Left renal cortex interstitium (tissue), 4 donors: ENCODE measurements around the gene ITPRIPL1. TPM values are rescaled to one million over a fixed set of nuclear protein-coding genes. Genes with fewer than 3 reads are reported as not detected.

Experiments
- DNase-seq, 4 donors: peaks; one replicate each; pipeline ENCODE4 v3.0.0-alpha.2; 2013; ENCODE audit warnings: low read depth in 4 of 4, low spot score in 2 of 4, missing footprints in 1 of 4
- polyA plus RNA-seq, 4 donors: library from polyadenylated mRNA; unstranded; fragments of 120-200 nt; gene quantifications; one replicate each; pipeline ENCODE4 v1.2.1, GENCODE V29; 2013; ENCODE audit not compliant: insufficient read length in 4 of 4

The ITPRIPL1 gene
- polyA plus RNA-seq, 4 donors, result 3.9 to 5.7 (median 4.8) TPM

DNA sequence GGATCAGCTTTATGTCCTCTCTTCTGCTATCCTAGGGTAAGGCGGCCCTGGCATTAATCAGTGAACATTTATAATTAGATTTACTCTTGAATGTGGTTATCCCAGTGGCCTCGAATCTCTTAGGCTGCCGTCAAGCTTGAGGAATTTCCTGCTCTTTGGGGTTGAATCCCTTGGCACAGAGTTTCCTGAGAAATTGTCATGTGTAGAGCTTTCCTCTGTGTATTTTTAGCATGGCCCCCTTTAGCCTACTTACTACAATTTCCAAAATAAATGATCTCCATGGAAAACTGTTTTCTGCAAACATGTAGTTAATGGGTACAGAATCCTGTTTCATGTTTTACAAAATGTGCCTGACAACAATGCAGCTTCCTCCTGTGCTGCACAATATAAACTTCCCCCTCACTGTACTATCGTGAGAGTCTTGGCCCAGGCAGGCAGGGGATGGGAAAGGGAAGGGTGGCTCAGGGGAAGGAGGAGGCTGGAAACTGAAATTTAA is 28.5 kb downstream of the ITPRIPL1 start:
- DNase-seq, result no peak

DNA sequence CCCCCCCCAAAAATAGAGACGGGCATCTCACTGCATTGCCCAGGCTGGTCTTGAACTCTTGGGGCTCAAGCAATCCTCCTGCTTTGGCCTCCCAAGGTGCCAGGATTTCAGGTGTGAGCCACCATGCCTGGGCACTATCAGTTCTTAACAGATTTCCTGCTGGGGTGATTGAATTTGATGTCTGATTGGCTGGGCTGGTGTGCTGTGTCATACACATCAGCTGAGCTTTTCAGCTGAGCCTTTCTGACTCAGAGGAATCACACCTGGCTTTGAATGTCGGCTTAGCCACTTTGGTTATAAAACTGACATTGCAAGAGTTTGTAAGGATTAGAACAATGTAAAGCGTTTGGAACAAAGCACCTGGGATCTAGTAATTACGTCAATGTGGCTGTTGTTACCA is 29.4 kb downstream of the ITPRIPL1 start:
- DNase-seq, result no peak

DNA sequence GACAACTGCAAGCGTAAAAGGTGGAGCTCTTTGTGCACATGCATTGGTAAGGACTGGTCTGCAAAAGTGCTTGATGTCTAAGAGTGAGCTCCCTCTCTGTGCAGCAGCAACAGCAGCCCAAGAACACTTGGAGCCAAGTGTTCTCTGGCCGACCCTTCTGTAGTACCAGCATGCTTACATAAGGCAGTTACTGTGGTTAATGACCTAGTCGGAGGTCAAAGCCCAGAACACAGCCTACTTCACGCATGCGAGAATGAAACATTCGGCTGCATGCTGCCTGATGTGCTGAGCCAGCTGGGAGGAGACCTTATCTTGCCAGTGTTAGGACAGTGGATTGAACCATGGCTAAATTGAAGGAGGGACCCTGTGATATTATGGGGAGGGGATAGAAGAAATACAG is 31.8 kb downstream of the ITPRIPL1 start:
- no peak for DNase-seq

DNA sequence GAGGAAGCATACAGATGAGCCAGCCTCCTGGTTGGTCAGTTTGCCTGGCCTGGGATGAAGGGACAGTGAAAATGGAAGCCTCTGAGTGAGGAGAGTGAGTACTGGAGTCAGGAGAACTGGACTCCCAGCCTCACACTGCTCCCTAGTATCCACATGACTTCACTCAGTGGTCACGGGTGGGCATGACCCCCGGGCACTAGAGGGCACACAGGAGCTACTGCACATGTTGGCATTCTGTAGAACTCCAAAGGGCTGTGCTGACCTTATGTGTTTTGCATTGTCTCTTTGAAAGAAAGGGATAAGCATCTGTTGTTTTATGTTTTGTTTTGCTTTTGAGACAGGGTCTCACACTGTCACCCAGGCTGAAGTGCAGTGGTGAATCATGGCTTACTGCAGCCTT is 34.2 kb downstream of the ITPRIPL1 start:
- DNase-seq, result no peak

DNA sequence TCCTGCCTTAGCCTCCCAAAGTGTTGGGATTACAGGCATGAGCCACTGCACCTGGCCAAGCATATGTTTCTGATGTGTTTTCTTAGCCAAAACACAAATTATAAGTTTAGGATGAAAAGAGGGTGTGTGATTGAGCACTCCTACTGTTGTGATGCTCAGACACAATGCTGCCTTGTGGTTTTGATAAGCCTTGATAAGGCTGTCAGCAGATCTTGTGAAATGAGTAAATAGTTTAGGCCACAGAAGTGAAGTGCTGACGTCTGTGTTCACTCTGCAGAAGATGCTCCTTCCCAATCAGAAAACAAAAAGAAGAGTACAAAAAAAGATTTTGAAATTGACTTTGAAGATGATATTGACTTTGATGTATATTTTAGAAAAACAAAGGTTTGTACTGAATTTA is 34.7 kb downstream of the ITPRIPL1 start:
- DNase-seq, result no peak

DNA sequence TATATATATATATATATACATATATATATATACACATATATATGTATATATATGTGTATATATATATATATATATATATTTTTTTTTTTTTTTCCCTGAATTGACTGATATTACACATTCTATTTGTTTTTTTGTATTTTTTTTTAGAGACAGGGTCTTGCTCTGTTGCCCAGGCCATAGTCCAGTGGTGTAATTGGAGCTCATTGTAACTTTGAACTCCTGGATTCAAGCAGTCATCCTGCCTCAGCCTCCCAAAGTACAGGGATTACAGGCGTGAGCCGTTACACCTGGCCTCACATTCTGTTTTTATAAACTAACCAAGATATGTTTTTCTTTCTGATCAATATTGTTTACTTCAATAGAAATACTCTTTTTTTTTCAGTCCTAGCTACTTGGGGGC is 36.6 kb downstream of the ITPRIPL1 start:
- no peak for DNase-seq

DNA sequence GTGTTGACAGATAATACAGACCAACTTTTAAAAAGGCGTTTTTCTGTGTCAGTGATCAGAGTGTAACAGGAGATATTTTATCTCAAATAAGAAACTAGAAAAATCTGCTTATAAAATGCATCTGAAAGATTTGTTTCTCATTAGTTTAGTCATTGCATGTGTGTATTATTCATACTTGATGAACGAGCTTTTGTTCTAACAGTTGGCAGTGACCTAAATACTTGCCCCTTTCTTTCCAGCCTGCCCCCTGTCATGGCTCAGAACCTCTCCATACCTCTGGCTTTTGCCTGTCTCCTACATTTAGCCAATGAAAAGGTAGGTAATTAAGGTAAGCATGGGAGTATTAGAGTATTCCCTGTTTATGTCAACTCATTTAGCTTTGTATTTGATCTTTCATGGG is 44.1 kb downstream of the ITPRIPL1 start:
- no peak for DNase-seq

DNA sequence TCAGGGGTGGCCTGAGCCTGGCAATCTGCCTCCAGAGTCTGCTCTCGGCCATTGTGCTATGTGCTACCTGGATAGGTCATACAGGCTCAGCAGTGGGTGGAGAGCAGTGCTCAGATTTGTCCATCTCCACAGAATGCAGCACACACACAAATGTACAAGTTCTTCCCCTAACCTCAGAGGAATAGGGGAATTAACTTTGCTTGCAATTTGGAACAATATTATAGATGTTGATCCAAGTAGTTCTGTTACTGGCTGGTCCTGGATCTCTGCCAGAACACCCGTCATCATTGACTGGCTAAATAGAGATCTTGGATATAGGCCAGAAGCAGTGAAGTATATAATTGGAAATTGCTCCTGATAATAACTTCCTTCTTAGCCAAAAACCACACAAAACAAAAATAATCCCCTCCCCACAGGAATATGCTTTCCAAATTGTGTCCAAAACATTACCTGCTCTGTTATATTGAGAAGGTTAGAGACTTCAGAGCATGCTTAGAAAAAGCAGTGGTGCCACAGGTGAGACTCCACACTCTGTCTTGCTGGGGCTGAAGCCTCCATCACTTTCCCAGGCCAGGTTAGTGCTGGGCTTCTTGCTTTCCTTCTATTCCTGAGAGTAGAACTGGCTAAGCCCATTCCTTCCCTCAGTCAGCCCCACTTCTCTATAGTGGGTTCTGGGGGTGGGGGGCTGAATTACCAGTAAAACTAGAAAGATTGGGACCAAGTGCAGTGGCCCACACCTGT is 49.3 kb downstream of the ITPRIPL1 start:
- DNase-seq, result peak in 3 of 4 donors; percentile 11 to 20 (median 19)

Other genes with a start within 250 kb of the ITPRIPL1 start
- gene ADRA2B, start 208.7 kb upstream of the ITPRIPL1 start, polyA plus RNA-seq, result 1 to 10 TPM; 3.0 to 5.1 (median 4.0) TPM
- gene ASTL, start 186.8 kb upstream of the ITPRIPL1 start, polyA plus RNA-seq, result under 1 TPM; 0.13 to 0.27 (median 0.18) TPM
- 1 to 10 TPM; 4.0 to 6.2 (median 4.7) TPM for gene DUSP2, start 179.9 kb upstream of the ITPRIPL1 start, polyA plus RNA-seq
- 100 to 1,000 TPM; 122 to 146 (median 138) TPM for gene STARD7, start 116.5 kb upstream of the ITPRIPL1 start, polyA plus RNA-seq
- gene TMEM127, start 59.3 kb upstream of the ITPRIPL1 start, polyA plus RNA-seq, result 10 to 100 TPM; 41.9 to 46.2 (median 45.2) TPM
- 10 to 100 TPM; 61.5 to 82.0 (median 72.3) TPM for gene CIAO1, start 59.1 kb upstream of the ITPRIPL1 start, polyA plus RNA-seq
- gene SNRNP200, start 19.8 kb upstream of the ITPRIPL1 start, polyA plus RNA-seq, result 100 to 1,000 TPM; 177 to 201 (median 189) TPM
- 10 to 100 TPM; 16.1 to 21.5 (median 17.7) TPM for gene NCAPH, start 10.4 kb downstream of the ITPRIPL1 start, polyA plus RNA-seq
- 1 to 10 TPM; 4.5 to 7.5 (median 6.2) TPM for gene NEURL3, start 180.0 kb downstream of the ITPRIPL1 start, polyA plus RNA-seq
- gene ARID5A, start 211.4 kb downstream of the ITPRIPL1 start, polyA plus RNA-seq, result 1 to 10 TPM; 4.3 to 6.9 (median 5.4) TPM